ENCODE data around the gene NXF3. TPM values are rescaled to one million over a fixed set of nuclear protein-coding genes. Genes with fewer than 3 reads are reported as not detected.
"Not testable (repeated sequence)": the region's sequence is repeated elsewhere in the genome, so short reads cannot be mapped to it uniquely, and the experiment has no call there.

NXF3 gene
- under 1 TPM in 2 of 4 donors, not detected in 2; 0.26 to 0.38 TPM for total RNA-seq

GRCh38 chrX:103092942-103093341 is at the start of gene NXF3:
Gene NXF3, minus strand, starts transcription at chrX:103093143. Its CDS starts 120 bp downstream, at chrX:103093023.
- H3K9me3 ChIP-seq = no peaks in the 10 kb centered on the region
- no peak for DNase-seq
- no peaks in the 10 kb centered on the region for H3K4me1 ChIP-seq
- intact Hi-C loops (cut with DNase I) = no loop called here
- H3K27me3 ChIP-seq = no peaks in the 10 kb centered on the region
- H3K36me3 ChIP-seq = no peaks in the 10 kb centered on the region
- TF ChIP-seq CTCF (IDR thresholded peaks at IDR 0.05) (no peak), POLR2A (IDR thresholded peaks at IDR 0.05) (no peak)
- 42 to 65% methylated on average over 2 to 5 of the region's 5 CpGs for WGBS, 2 donors
- no peak within 1 kb of the TSS for H3K27ac ChIP-seq
- no peak within 1 kb of the TSS for H3K4me3 ChIP-seq

- H3K9me3 ChIP-seq; H3K27ac ChIP-seq; H3K4me1 ChIP-seq; DNase-seq; intact Hi-C loops (cut with DNase I); H3K27me3 ChIP-seq; H3K36me3 ChIP-seq; H3K4me3 ChIP-seq: not testable (repeated sequence)
- 80 to 100% methylated on average over 1 of the region's 2 CpGs for WGBS, 2 donors
Observed at GRCh38 chrX:103136528-103136927, 43.6 kb upstream of the NXF3 start.

GRCh38 chrX:103124284-103124683 is 31.3 kb upstream of the NXF3 start:
- Histone ChIP-seq H3K4me3 (no peak overlapping the region), H3K27ac (no peak overlapping the region), H3K36me3 (no peaks in the 10 kb centered on the region), H3K9me3 (no peaks in the 10 kb centered on the region), H3K27me3 (no peaks in the 10 kb centered on the region), H3K4me1 (no peaks in the 10 kb centered on the region)
- intact Hi-C loops (cut with DNase I) = no loop called here
- DNase-seq = no peak
- TF ChIP-seq CTCF (IDR thresholded peaks at IDR 0.05) (no peak), POLR2A (IDR thresholded peaks at IDR 0.05) (no peak)

- 56 to 64% methylated on average over 3 to 4 of the region's 5 CpGs for WGBS, 2 donors
- DNase-seq = no peak
- H3K4me1 ChIP-seq = no peaks in the 10 kb centered on the region
- no peaks in the 10 kb centered on the region for H3K27me3 ChIP-seq
- H3K36me3 ChIP-seq = no peaks in the 10 kb centered on the region
- TF ChIP-seq POLR2A (IDR thresholded peaks at IDR 0.05) = no peak
- TF ChIP-seq CTCF (IDR thresholded peaks at IDR 0.05) = no peak
- H3K4me3 ChIP-seq = no peak overlapping the region
- intact Hi-C loops (cut with DNase I) = no loop called here
- no peaks in the 10 kb centered on the region for H3K9me3 ChIP-seq
- H3K27ac ChIP-seq = no peak overlapping the region
Observed at GRCh38 chrX:103120748-103121147, 27.8 kb upstream of the NXF3 start.

- H3K9me3 ChIP-seq; H3K27me3 ChIP-seq; H3K27ac ChIP-seq; H3K4me3 ChIP-seq; H3K4me1 ChIP-seq; intact Hi-C loops (cut with DNase I); H3K36me3 ChIP-seq; DNase-seq: not testable (repeated sequence)
- no CpG with 5 or more reads among the region's 14 CpGs for WGBS, 2 donors
Observed at GRCh38 chrX:103116970-103117369, 24.0 kb upstream of the NXF3 start.

- H3K9me3 ChIP-seq = peaks cover 0 to 12% (median 0%) of the 10 kb centered on the region in 3 donors
- H3K4me3 ChIP-seq; H3K27ac ChIP-seq; H3K27me3 ChIP-seq; H3K36me3 ChIP-seq; intact Hi-C loops (cut with DNase I); DNase-seq; H3K4me1 ChIP-seq: not testable (repeated sequence)
- 80 to 88% methylated on average over 6 of the region's 6 CpGs for WGBS, 2 donors
Observed at GRCh38 chrX:103109497-103109896, 16.6 kb upstream of the NXF3 start.

GRCh38 chrX:103107836-103108235 is 14.9 kb upstream of the NXF3 start:
- Histone ChIP-seq H3K9me3 (peaks cover 0 to 12% (median 0%) of the 10 kb centered on the region in 3 donors), H3K27me3 (no peaks in the 10 kb centered on the region), H3K36me3 (no peaks in the 10 kb centered on the region), H3K27ac (no peak overlapping the region), H3K4me3 (no peak overlapping the region), H3K4me1 (no peaks in the 10 kb centered on the region)
- no peak for DNase-seq
- TF ChIP-seq CTCF (IDR thresholded peaks at IDR 0.05) (no peak), POLR2A (IDR thresholded peaks at IDR 0.05) (no peak)
- no CpG with 5 or more reads among the region's 4 CpGs for WGBS, 2 donors
- intact Hi-C loops (cut with DNase I) = no loop called here

GRCh38 chrX:103107227-103107737 is 14.3 kb upstream of the NXF3 start:
- intact Hi-C loops (cut with DNase I); H3K27me3 ChIP-seq; H3K36me3 ChIP-seq; H3K27ac ChIP-seq; H3K4me3 ChIP-seq; DNase-seq; H3K4me1 ChIP-seq: not testable (repeated sequence)
- 100% methylated on average over 1 of the region's 21 CpGs; no CpG with 5 or more reads in 1 of the 2 donors for WGBS, 2 donors
- peaks cover 0 to 12% (median 0%) of the 10 kb centered on the region in 3 donors for H3K9me3 ChIP-seq

- DNase-seq; intact Hi-C loops (cut with DNase I); H3K9me3 ChIP-seq; H3K4me1 ChIP-seq; H3K27me3 ChIP-seq; H3K4me3 ChIP-seq; H3K27ac ChIP-seq; H3K36me3 ChIP-seq: not testable (repeated sequence)
- no CpG with 5 or more reads among the region's 26 CpGs for WGBS, 2 donors
Observed at GRCh38 chrX:103104370-103104769, 11.4 kb upstream of the NXF3 start.

- H3K36me3 ChIP-seq; H3K27ac ChIP-seq; DNase-seq; H3K9me3 ChIP-seq; H3K4me3 ChIP-seq; intact Hi-C loops (cut with DNase I); H3K4me1 ChIP-seq; H3K27me3 ChIP-seq: not testable (repeated sequence)
- no CpG with 5 or more reads among the region's 2 CpGs for WGBS, 2 donors
Observed at GRCh38 chrX:103103866-103104265, 10.9 kb upstream of the NXF3 start.

All from esophagus squamous epithelium (tissue), 5 donors.